Measurements from ENCODE around the gene DPY19L1. TPM values are rescaled to one million over a fixed set of nuclear protein-coding genes. Genes with fewer than 3 reads are reported as not detected.
A peak's percentile ranks its signal among the peaks of the same experiment; 100 is the strongest.
"Not testable (repeated sequence)": the region's sequence is repeated elsewhere in the genome, so short reads cannot be mapped to it uniquely, and the experiment has no call there.

DPY19L1 gene
- total RNA-seq, 1 experiment from 2014 or later = 90.4 TPM

GRCh38 chr7:34982371-34983019 is 54.8 kb downstream of the DPY19L1 start:
- no peak overlapping the region for H3K27ac Mint-ChIP-seq (ENCODE audit: unreplicated experiment)
- H3K4me1 Mint-ChIP-seq (ENCODE audit: low read depth, unreplicated experiment) = peaks cover 25% of the 10 kb centered on the region
- CTCF ChIA-PET = no interaction called here
- no peak overlapping the region for H3K4me3 Mint-ChIP-seq (ENCODE audit: low read depth, unreplicated experiment)
- H3K36me3 Mint-ChIP-seq (ENCODE audit: insufficient read depth, unreplicated experiment) = no peaks in the 10 kb centered on the region
- no peak for DNase-seq
- no TSS peak for BruUV-seq (replicated peaks)
- no peak for TF ChIP-seq CTCF (IDR thresholded peaks at IDR 0.05; ENCODE audit: unreplicated experiment)
- no peaks in the 10 kb centered on the region for H3K9me3 Mint-ChIP-seq (ENCODE audit: low read depth, unreplicated experiment)
- no peaks in the 10 kb centered on the region for H3K27me3 Mint-ChIP-seq (ENCODE audit: unreplicated experiment)
- intact Hi-C loops (cut with micrococcal nuclease; ENCODE audit: unreplicated experiment) = no loop called here

GRCh38 chr7:34979124-34979523 is 58.2 kb downstream of the DPY19L1 start:
- H3K27ac Mint-ChIP-seq (ENCODE audit: unreplicated experiment); CTCF ChIA-PET: not testable (repeated sequence)

GRCh38 chr7:34973400-34973760 is 63.9 kb downstream of the DPY19L1 start:
- no peak for TF ChIP-seq CTCF (IDR thresholded peaks at IDR 0.05; ENCODE audit: unreplicated experiment)
- no peaks in the 10 kb centered on the region for H3K9me3 Mint-ChIP-seq (ENCODE audit: low read depth, unreplicated experiment)
- DNase-seq = no peak
- no peaks in the 10 kb centered on the region for H3K36me3 Mint-ChIP-seq (ENCODE audit: insufficient read depth, unreplicated experiment)
- CTCF ChIA-PET = no interaction called here
- H3K27ac Mint-ChIP-seq (ENCODE audit: unreplicated experiment) = no peak overlapping the region
- no TSS peak for BruUV-seq (replicated peaks)
- H3K4me1 Mint-ChIP-seq (ENCODE audit: low read depth, unreplicated experiment) = no peaks in the 10 kb centered on the region
- no peak overlapping the region for H3K4me3 Mint-ChIP-seq (ENCODE audit: low read depth, unreplicated experiment)
- intact Hi-C loops (cut with micrococcal nuclease; ENCODE audit: unreplicated experiment) = no loop called here
- no peaks in the 10 kb centered on the region for H3K27me3 Mint-ChIP-seq (ENCODE audit: unreplicated experiment)

More at GRCh38 chr7:34979124-34979523, 58.2 kb downstream of the DPY19L1 start:
- DNase-seq; H3K9me3 Mint-ChIP-seq (ENCODE audit: low read depth, unreplicated experiment); H3K36me3 Mint-ChIP-seq (ENCODE audit: insufficient read depth, unreplicated experiment); H3K27me3 Mint-ChIP-seq (ENCODE audit: unreplicated experiment); intact Hi-C loops (cut with micrococcal nuclease; ENCODE audit: unreplicated experiment); H3K4me1 Mint-ChIP-seq (ENCODE audit: low read depth, unreplicated experiment); BruUV-seq (replicated peaks); H3K4me3 Mint-ChIP-seq (ENCODE audit: low read depth, unreplicated experiment): not testable (repeated sequence)

- H3K36me3 Mint-ChIP-seq (ENCODE audit: insufficient read depth, unreplicated experiment); intact Hi-C loops (cut with micrococcal nuclease; ENCODE audit: unreplicated experiment); H3K4me1 Mint-ChIP-seq (ENCODE audit: low read depth, unreplicated experiment); H3K9me3 Mint-ChIP-seq (ENCODE audit: low read depth, unreplicated experiment); H3K27me3 Mint-ChIP-seq (ENCODE audit: unreplicated experiment); H3K27ac Mint-ChIP-seq (ENCODE audit: unreplicated experiment); H3K4me3 Mint-ChIP-seq (ENCODE audit: low read depth, unreplicated experiment); CTCF ChIA-PET; DNase-seq: not testable (repeated sequence)
- TSS peak; percentile 8 for BruUV-seq (replicated peaks)
These were observed 64.4 kb downstream of the DPY19L1 start for GRCh38 chr7:34972739-34973399.

GRCh38 chr7:34967818-34968217 is 69.5 kb downstream of the DPY19L1 start:
- H3K27me3 Mint-ChIP-seq (ENCODE audit: unreplicated experiment); intact Hi-C loops (cut with micrococcal nuclease; ENCODE audit: unreplicated experiment); H3K9me3 Mint-ChIP-seq (ENCODE audit: low read depth, unreplicated experiment); H3K4me3 Mint-ChIP-seq (ENCODE audit: low read depth, unreplicated experiment); H3K36me3 Mint-ChIP-seq (ENCODE audit: insufficient read depth, unreplicated experiment); CTCF ChIA-PET; DNase-seq; H3K27ac Mint-ChIP-seq (ENCODE audit: unreplicated experiment); BruUV-seq (replicated peaks); H3K4me1 Mint-ChIP-seq (ENCODE audit: low read depth, unreplicated experiment): not testable (repeated sequence)

GRCh38 chr7:34966504-34966903 is 70.8 kb downstream of the DPY19L1 start:
- intact Hi-C loops (cut with micrococcal nuclease; ENCODE audit: unreplicated experiment) = not testable (repeated sequence)

More at GRCh38 chr7:34966504-34966903, 70.8 kb downstream of the DPY19L1 start:
- H3K4me3 Mint-ChIP-seq (ENCODE audit: low read depth, unreplicated experiment); H3K27ac Mint-ChIP-seq (ENCODE audit: unreplicated experiment); H3K36me3 Mint-ChIP-seq (ENCODE audit: insufficient read depth, unreplicated experiment); CTCF ChIA-PET; H3K9me3 Mint-ChIP-seq (ENCODE audit: low read depth, unreplicated experiment); DNase-seq; BruUV-seq (replicated peaks); H3K4me1 Mint-ChIP-seq (ENCODE audit: low read depth, unreplicated experiment); H3K27me3 Mint-ChIP-seq (ENCODE audit: unreplicated experiment): not testable (repeated sequence)

All from Calu3 (cell line).